ENCODE results near the gene XCL1. TPM values are rescaled to one million over a fixed set of nuclear protein-coding genes. Genes with fewer than 3 reads are reported as not detected.

Gene XCL1
- total RNA-seq, 1 donor, result 1.7 TPM

GRCh38 chr1:168627370-168627769 is 51.0 kb downstream of the XCL1 start:
- Histone ChIP-seq H3K4me3 (ENCODE audit: low read length) (no peak overlapping the region), H3K27me3 (ENCODE audit: insufficient read depth, low read length) (no peaks in the 10 kb centered on the region), H3K4me1 (ENCODE audit: insufficient read depth, low read length) (peaks cover 9% of the 10 kb centered on the region), H3K9me3 (ENCODE audit: low read depth, low read length) (no peaks in the 10 kb centered on the region)

- Histone ChIP-seq H3K4me1 (ENCODE audit: insufficient read depth, low read length) (peaks cover 9% of the 10 kb centered on the region), H3K27me3 (ENCODE audit: insufficient read depth, low read length) (no peaks in the 10 kb centered on the region), H3K9me3 (ENCODE audit: low read depth, low read length) (no peaks in the 10 kb centered on the region), H3K4me3 (ENCODE audit: low read length) (no peak overlapping the region)
Measured at GRCh38 chr1:168628807-168629206, 52.4 kb downstream of the XCL1 start.

GRCh38 chr1:168629466-168629865 is 53.1 kb downstream of the XCL1 start:
- Histone ChIP-seq H3K9me3 (ENCODE audit: low read depth, low read length) (no peaks in the 10 kb centered on the region), H3K4me3 (ENCODE audit: low read length) (no peak overlapping the region), H3K4me1 (ENCODE audit: insufficient read depth, low read length) (peaks cover 9% of the 10 kb centered on the region), H3K27me3 (ENCODE audit: insufficient read depth, low read length) (no peaks in the 10 kb centered on the region)

Other genes with a start within 250 kb of the XCL1 start
- 12.7 TPM for gene XCL2, start 32.6 kb upstream of the XCL1 start, total RNA-seq
- not detected for gene DPT, start 152.6 kb downstream of the XCL1 start, total RNA-seq